A549 (cell line): Measurements from ENCODE around the gene SLC22A23. TPM values are rescaled to one million over a fixed set of nuclear protein-coding genes. Genes with fewer than 3 reads are reported as not detected.

Source experiments
- ATAC-seq, 2 experiments: fragments of 200-7000 bp in 1 of 2; fragments of >200 bp in 1 of 2; cut with Nextera tagmentation in 1 of 2; cut with Tn5 transposase in 1 of 2; 3 replicates each; pipeline versions ENCODE4 v1.8.0 to v1.9.1; 2018 to 2020; ENCODE audit warnings: mild to moderate bottlenecking in 1 of 2, moderate library complexity in 1 of 2
- CTCF ChIA-PET: fragments of 300-600 bp; sonication (Branson Sonifier 250); formaldehyde crosslinking; extraction: SDS; loops from one replicate; lab custom pipeline; 2021; ENCODE audit warnings: antibody characterized with exemption, inconsistent platforms; lab: Yijun Ruan, JAX
- POLR2A ChIA-PET: fragments of 350-600 bp; formaldehyde crosslinking; extraction: SDS; loops from one replicate; lab custom pipeline; 2021; ENCODE audit warnings: antibody characterized with exemption, inconsistent platforms; lab: Yijun Ruan, JAX
- DNase-seq, 2 experiments: peaks; one replicate each; pipeline versions ENCODE4 v3.0.0 to v3.0.0-alpha.2; 2011 to 2016; ENCODE audit warnings: low read depth in 1 of 2, low spot score in 1 of 2
- FAIRE-seq: peaks from 2 replicates; lab custom pipeline; 2011; peaks lifted over from hg19 to GRCh38; lab: Jason Lieb, UNC
- H3K27ac ChIP-seq, 2 experiments: fragments of >200 bp; sonication (Bioruptor Twin); formaldehyde crosslinking; 3 replicates each; pipeline ENCODE4 v1.5.1; 2016 to 2017
- H3K4me1 ChIP-seq: fragments of >200 bp; sonication (Bioruptor Twin); formaldehyde crosslinking; 3 replicates; pipeline ENCODE4 v1.6.1; 2016
- H3K4me2 ChIP-seq: fragments of >200 bp; sonication (Bioruptor Twin); formaldehyde crosslinking; 3 replicates; pipeline ENCODE4 v1.6.1; 2016
- H3K4me3 ChIP-seq: fragments of >200 bp; sonication (Bioruptor Twin); formaldehyde crosslinking; 3 replicates; pipeline ENCODE4 v1.5.1; 2016
- H3K9me3 ChIP-seq: fragments of >200 bp; sonication (Bioruptor Twin); formaldehyde crosslinking; 3 replicates; pipeline ENCODE4 v1.6.1; 2016
- CBX2 ChIP-seq: fragments of 200-600 bp; sonication (generic); IDR thresholded peaks from 2 replicates; pipeline ENCODE4 v1.6.1; 2016; ENCODE audit warnings: low read depth, mild to moderate bottlenecking, borderline replicate concordance
- CHD2 ChIP-seq: fragments of 150-350 bp; IDR thresholded peaks from 2 replicates; pipeline ENCODE4 v1.6.1; 2014; ENCODE audit warnings: low read length; ENCODE audit not compliant: partially characterized antibody
- CTCF ChIP-seq: fragments of >200 bp; sonication (Bioruptor Twin); formaldehyde crosslinking; IDR thresholded peaks from 3 replicates; pipeline ENCODE4 v1.5.1; 2016
- EHF ChIP-seq: fragments of 250-450 bp; sonication (Bioruptor Pico); IDR thresholded peaks from 2 replicates; pipeline ENCODE4 v1.5.0; 2020; ENCODE audit warnings: mild to moderate bottlenecking
- EHMT2 ChIP-seq: fragments of 200-600 bp; sonication (generic); IDR thresholded peaks from 2 replicates; pipeline ENCODE4 v1.6.1; 2016; ENCODE audit warnings: antibody characterized with exemption, low read depth, mild to moderate bottlenecking, moderate library complexity
- ELK1 ChIP-seq: fragments of 150-350 bp; IDR thresholded peaks from 2 replicates; pipeline ENCODE4 v1.6.1; 2014; ENCODE audit warnings: low read depth, mild to moderate bottlenecking, low read length
- EP300 ChIP-seq, 2 experiments: fragments of >200 bp; sonication (Bioruptor Twin); formaldehyde crosslinking; IDR thresholded peaks; 2 replicates in 1 of 2; 3 replicates in 1 of 2; pipeline ENCODE4 v1.6.1; 2016 to 2017
- FOSB ChIP-seq: fragments of 250-450 bp; sonication (Bioruptor Pico); IDR thresholded peaks from 2 replicates; pipeline ENCODE4 v1.5.0; 2020; ENCODE audit warnings: mild to moderate bottlenecking, moderate library complexity
- FOSL2 ChIP-seq, 2 experiments: fragments of 450-650 bp in 1 of 2; fragments of >200 bp in 1 of 2; sonication (Bioruptor Twin) in 1 of 2; formaldehyde crosslinking; IDR thresholded peaks; 2 replicates each; pipeline versions ENCODE4 v1.5.0 to v1.6.1; 2016 to 2020; ENCODE audit warnings: mild to moderate bottlenecking in 1 of 2, moderate library complexity in 1 of 2
- FOXS1 ChIP-seq: fragments of 250-450 bp; sonication (Bioruptor Pico); IDR thresholded peaks from 2 replicates; pipeline ENCODE4 v1.5.0; 2020; ENCODE audit warnings: mild to moderate bottlenecking, moderate library complexity
- HES2 ChIP-seq: fragments of >200 bp; sonication (Bioruptor Twin); formaldehyde crosslinking; IDR thresholded peaks from 2 replicates; pipeline ENCODE4 v1.6.1; 2016
- HOXB13 ChIP-seq: fragments of 250-450 bp; sonication (Bioruptor Pico); IDR thresholded peaks from 2 replicates; pipeline ENCODE4 v1.5.0; 2020; ENCODE audit warnings: low read depth, mild to moderate bottlenecking, moderate library complexity
- KDM1A ChIP-seq: fragments of 200-600 bp; sonication (generic); IDR thresholded peaks from 2 replicates; pipeline ENCODE4 v1.6.1; 2016; ENCODE audit warnings: low read depth, mild to moderate bottlenecking
- MAFK ChIP-seq: fragments of 450-650 bp; IDR thresholded peaks from 2 replicates; pipeline ENCODE4 v1.6.1; 2014; ENCODE audit not compliant: partially characterized antibody
- MAZ ChIP-seq: fragments of 150-350 bp; IDR thresholded peaks from 2 replicates; pipeline ENCODE4 v1.6.1; 2014; ENCODE audit warnings: antibody characterized with exemption, low read depth, low read length, borderline replicate concordance
- MYC ChIP-seq: IDR thresholded peaks from 2 replicates; pipeline ENCODE4 v1.6.1; 2012; ENCODE audit warnings: mild to moderate bottlenecking, inconsistent platforms, low read length, improper control_type of control experiment, borderline replicate concordance
- NR3C1 ChIP-seq: fragments of >200 bp; sonication (Bioruptor Twin); formaldehyde crosslinking; IDR thresholded peaks from 3 replicates; pipeline ENCODE4 v1.6.1; 2017
- PBX3 ChIP-seq: IDR thresholded peaks from 2 replicates; pipeline ENCODE4 v1.6.1; 2012
- POLR2AphosphoS2 ChIP-seq: conservative IDR thresholded peaks from 2 replicates; pipeline ENCODE4 v1.6.1; 2012; ENCODE audit warnings: low read length, improper control_type of control experiment, inconsistent platforms
- RAD21 ChIP-seq, 2 experiments: fragments of >200 bp in 1 of 2; sonication (Bioruptor Twin) in 1 of 2; formaldehyde crosslinking in 1 of 2; IDR thresholded peaks in 1 of 2; conservative IDR thresholded peaks in 1 of 2; 2 replicates in 1 of 2; 3 replicates in 1 of 2; pipeline ENCODE4 v1.6.1; 2012 to 2018; ENCODE audit warnings: inconsistent platforms in 1 of 2
- REST ChIP-seq: fragments of 200-600 bp; sonication (generic); IDR thresholded peaks from 2 replicates; pipeline ENCODE4 v1.6.1; 2016; ENCODE audit warnings: antibody characterized with exemption, mild to moderate bottlenecking, moderate library complexity
- TP53 ChIP-seq: fragments of 250-450 bp; sonication (Bioruptor Pico); IDR thresholded peaks from 2 replicates; pipeline ENCODE4 v1.5.0; 2021; ENCODE audit warnings: mild to moderate bottlenecking, moderate library complexity
- ZNF302 ChIP-seq: fragments of 250-450 bp; sonication (Bioruptor Pico); IDR thresholded peaks from 2 replicates; pipeline ENCODE4 v1.9.0; 2021; ENCODE audit warnings: inconsistent platforms, mild to moderate bottlenecking, moderate library complexity
- WGBS: methylation state at CpG from one replicate; pipeline ENCODE4 v1.1.6; 2017; ENCODE audit errors: missing lambda C conversion rate; 5-methylcytosine and 5-hydroxymethylcytosine counted together
- polyA plus RNA-seq, 4 experiments: library from polyadenylated mRNA; depleted of rRNA in 3 of 4; stranded (reverse); fragments of >200 nt; fragmentation: RNase III in 1 of 4; extraction: RNeasy Plus Mini Kit Qiagen cat#74134 plus additional on column Dnase treatment in 1 of 4; gene quantifications; 2 replicates in 3 of 4; 3 replicates in 1 of 4; pipeline ENCODE4 v1.2.3, GENCODE V29; 2011 to 2017

Gene SLC22A23
- polyA plus RNA-seq, 2 of the 4 experiments (the other 2 are of a cell fraction): 4.4 to 6.2 TPM

GRCh38 chr6:3230900-3231246, 226.0 kb downstream of the SLC22A23 start:
- Histone ChIP-seq H3K27ac (peak overlapping the region; percentile 89 to 96), H3K4me2 (peak overlapping the region; percentile 68), H3K4me3 (peak overlapping the region; percentile 91), H3K4me1 (peaks cover 11% of the 10 kb centered on the region; the same call in 2 of the 3 replicates), H3K9me3 (no peaks in the 10 kb centered on the region)
- FAIRE-seq: no peak
- peak in 1 of 2 experiments; percentile 55 for DNase-seq
- ATAC-seq: peak; percentile 27 to 40
- no peak for TF ChIP-seq CBX2
- no peak for TF ChIP-seq MAFK
- TF ChIP-seq EHMT2: no peak
- no peak for TF ChIP-seq REST
- no peak for TF ChIP-seq ZNF302
- TF ChIP-seq EP300 (IDR thresholded peaks at IDR 0.05): no peak
- TF ChIP-seq CHD2: no peak
- TF ChIP-seq HOXB13 (CRISPR knock-in tag): no peak
- TF ChIP-seq POLR2AphosphoS2: no peak
- no peak for TF ChIP-seq MYC
- TF ChIP-seq FOXS1: no peak
- no peak for TF ChIP-seq MAZ
- no peak for TF ChIP-seq PBX3
- TF ChIP-seq CTCF: no peak
- no peak for TF ChIP-seq TP53
- no peak for TF ChIP-seq EHF (CRISPR knock-in tag)
- POLR2A ChIA-PET: interaction anchor here (0.6 to 1.7 kb wide), 9 partner anchors 17 to 167 kb away, joined by 3 to 8 read pairs (median 4); partner anchors contain the start of genes BPHL and TUBB2A
- WGBS: 4% methylated on average over 11 of the region's 11 CpGs
- CTCF ChIA-PET: interaction anchor here (0.9 to 1.7 kb wide), 4 partner anchors 11 to 104 kb away, joined by 3 to 6 read pairs (median 4); no protein-coding TSS in a partner anchor

- Histone ChIP-seq H3K4me1 (peaks cover 11% of the 10 kb centered on the region; the same call in 2 of the 3 replicates), H3K4me3 (peak overlapping the region; percentile 91; the same call in 2 of the 3 replicates), H3K27ac (no peak overlapping the region), H3K9me3 (no peaks in the 10 kb centered on the region), H3K4me2 (peak overlapping the region; percentile 68)
- WGBS: 57% methylated on average over 11 of the region's 11 CpGs
- no peak for TF ChIP-seq NR3C1
- TF ChIP-seq RAD21 (conservative IDR thresholded peaks at IDR 0.05 in 1 of 2, IDR thresholded peaks at IDR 0.05 in 1 of 2): no peak
- TF ChIP-seq ELK1: no peak
- no peak for TF ChIP-seq HES2
- no peak for TF ChIP-seq FOSB (CRISPR knock-in tag)
- no peak for TF ChIP-seq KDM1A
- no peak for TF ChIP-seq FOSL2 (IDR thresholded peaks at IDR 0.05)
- no peak for TF ChIP-seq FOSL2 (CRISPR knock-in tag; IDR thresholded peaks at IDR 0.05)
- ChIA-PET CTCF (interaction anchor here (0.6 to 1.7 kb wide), 4 partner anchors 11 to 1123 kb away, joined by 3 to 6 read pairs (median 4); no protein-coding TSS in a partner anchor), POLR2A (interaction anchor here (0.8 to 1.7 kb wide), 6 partner anchors 17 to 112 kb away, joined by 3 to 8 read pairs (median 4); partner anchors contain the start of genes BPHL and TUBB2A)
- no peak for FAIRE-seq
- ATAC-seq: no peak
- no peak for DNase-seq
These were observed 226.5 kb downstream of the SLC22A23 start for GRCh38 chr6:3230256-3230882.
